GM18520 (cell line): ENCODE measurements around the gene BUD31.
A peak's percentile ranks its signal among the peaks of the same experiment; 100 is the strongest.
"Not testable (repeated sequence)": the region's sequence is repeated elsewhere in the genome, so short reads cannot be mapped to it uniquely, and the experiment has no call there.

ENCODE experiments used
- ATAC-seq: cut with Tn5 transposase; IDR thresholded peaks from one replicate; pipeline ENCODE4 v1.9.1; 2021; ENCODE audit not compliant: unreplicated experiment

Gene BUD31

DNA sequence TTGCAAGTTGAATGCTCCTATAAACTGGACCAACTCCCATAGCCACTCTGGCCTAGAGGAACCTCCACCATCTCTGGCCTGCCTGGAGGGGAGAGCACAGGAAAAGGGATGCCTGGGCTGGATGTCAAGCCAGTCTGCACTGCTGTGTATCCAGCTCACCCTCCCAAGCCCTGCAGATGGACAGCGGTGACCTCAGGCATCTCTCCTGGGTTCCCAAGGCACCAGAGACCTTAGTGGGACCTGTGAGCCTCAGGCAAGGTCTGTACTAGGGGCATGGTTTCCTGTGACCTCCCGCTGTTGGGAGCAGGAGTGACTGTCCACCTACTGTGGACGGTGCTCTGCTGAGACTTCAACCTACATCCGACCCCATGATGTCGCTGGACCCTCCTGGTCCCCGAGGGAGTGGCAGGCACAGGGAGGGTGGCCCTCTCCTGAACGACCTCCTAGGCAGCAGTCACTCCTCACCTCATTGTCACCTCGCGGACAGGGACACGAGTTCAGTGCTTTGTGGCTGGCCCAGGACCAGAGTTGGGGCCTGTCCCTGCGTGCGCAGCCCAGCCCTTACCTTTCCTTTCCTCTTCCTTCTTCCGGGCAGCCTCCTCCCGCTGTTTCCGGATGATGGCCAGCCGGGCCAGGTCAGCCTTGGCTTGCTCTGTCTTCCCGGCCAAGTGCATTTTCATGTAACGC is 11.3 kb upstream of the BUD31 start:
- no peak for ATAC-seq

DNA sequence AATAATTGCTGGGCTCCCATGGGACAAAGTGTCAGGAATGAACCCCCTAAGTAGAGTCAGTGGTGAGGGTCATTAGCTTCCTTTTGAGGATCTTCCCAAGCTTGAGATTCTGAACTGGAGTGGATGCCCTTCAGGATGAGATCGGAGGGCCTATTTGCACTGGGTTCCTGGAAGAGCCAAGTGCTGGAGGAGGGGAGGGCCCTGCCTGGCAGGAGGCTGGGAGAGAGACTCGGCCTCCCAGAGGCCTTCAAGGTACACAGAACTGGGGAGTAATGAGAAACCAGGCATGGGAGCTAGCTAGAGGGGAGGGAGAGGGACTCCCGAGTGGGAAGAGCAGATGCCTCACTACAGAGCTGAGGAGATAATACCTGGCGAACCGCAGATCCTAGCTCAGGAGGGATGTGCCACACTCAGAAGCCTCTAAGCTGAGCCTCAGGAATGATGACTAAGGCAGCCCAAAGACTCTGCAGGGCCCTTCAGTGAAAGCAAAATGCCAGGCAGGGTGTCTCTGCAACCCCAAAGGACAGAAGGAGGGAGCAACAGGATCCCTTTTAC is 9.8 kb upstream of the BUD31 start:
- no peak for ATAC-seq

DNA sequence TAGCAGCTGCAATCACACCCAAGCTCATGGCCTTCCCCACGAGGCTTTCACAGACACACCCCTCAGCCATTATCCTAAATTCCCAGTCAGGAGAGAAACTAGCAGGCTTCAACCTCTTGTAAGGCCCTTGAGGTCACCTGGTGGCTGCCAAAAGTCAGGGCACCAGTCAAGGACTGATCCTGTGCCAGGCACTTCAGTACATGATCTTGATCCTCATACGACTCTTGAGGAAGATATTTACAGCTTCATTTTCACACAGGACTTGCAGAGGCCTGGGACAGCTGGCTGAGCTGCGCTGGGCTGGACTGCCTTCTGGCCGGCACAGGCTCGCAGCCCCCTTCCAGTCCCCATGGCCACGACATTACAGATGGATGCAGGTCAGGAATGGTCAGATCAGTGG is 9.2 kb upstream of the BUD31 start:
- ATAC-seq: no peak

DNA sequence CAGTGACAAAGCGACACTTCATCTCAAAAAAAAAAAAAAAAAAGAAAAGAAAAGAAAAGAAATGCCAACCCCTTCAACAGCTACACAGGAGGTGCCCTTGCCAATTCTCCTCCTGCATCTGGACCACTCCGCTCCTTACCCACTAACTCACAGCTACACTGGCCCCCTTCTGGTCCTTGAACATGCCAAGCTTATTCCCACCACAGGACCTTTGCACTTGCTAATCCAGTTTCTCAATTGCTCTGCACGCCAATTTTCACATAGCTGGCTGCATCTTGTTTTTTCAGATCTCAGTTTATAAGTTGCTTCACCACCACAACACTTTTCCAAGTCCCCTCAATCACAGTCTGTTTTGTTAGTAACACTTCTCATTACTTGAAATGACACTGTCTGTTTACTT is 5.9 kb upstream of the BUD31 start:
- no peak for ATAC-seq

DNA sequence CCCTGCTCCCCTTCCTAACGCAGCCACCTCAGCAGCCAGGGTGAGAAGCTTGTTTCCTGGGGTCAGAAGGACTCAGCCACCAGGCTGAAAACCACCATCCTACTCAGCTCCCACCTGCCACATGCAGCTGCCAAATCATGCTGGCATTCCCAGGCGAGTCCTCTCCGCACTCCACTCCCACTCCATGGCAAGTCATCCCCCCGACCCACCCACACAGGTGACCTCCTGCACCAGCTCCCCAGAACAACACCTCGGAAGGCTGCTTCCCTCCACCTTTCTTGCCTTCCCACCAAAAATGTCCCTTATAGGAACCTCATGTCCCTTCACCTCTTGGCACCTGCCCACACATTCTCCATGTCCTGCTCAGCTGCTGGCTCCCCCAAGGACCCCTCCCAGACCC is 5.0 kb upstream of the BUD31 start:
- ATAC-seq: no peak

DNA sequence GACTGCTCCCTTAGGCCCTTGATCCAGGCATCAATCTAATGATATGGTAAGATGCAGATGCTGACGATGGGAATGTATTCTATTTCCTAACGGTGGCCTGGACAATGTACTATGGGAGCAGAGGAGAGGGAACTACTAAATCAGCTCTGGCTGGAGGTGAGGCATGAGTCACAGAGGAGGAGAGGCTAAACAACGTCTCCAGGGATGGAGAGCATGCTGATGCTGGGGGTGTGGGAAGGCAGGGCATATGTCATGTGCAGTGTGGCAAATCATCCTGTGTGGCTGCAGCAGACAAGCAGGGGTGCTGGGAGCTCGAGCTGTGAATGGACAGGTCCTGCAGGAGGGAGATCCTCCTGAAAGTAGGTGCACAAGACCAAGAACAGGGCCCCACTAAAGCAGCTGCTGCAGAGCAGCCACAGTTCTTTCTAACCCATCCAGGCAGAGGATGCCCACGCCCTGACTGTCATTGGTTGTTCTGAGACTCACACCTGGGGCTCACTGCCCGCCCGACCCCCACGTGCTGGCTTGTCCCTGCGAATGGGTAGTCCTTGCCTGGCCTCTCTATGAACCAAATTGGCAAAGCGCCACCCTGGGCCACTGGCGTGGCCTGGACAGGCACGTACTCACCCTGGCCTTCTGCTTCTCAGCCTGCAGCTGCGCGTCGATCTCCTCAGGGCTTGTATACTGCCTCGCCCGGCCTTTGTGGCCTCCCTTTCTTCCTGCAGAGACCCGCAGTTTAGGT is 4.4 kb upstream of the BUD31 start:
- ATAC-seq: no peak

DNA sequence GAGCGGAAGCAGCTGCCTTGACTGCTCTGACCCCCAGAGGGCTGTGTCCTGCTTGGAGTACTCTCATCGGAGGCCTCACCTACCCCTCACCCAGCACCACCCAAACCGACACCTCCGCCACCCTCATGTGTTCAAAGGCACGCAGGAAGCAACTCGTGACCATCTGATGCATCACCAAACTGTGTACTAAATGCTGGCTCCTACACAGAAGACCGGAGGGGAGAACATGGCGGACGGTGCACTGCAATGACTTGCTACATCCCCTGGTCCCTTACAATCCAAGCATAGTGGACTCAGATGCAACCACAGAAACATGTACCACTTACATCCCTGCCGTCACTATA is 3.8 kb upstream of the BUD31 start:
- no peak for ATAC-seq

DNA sequence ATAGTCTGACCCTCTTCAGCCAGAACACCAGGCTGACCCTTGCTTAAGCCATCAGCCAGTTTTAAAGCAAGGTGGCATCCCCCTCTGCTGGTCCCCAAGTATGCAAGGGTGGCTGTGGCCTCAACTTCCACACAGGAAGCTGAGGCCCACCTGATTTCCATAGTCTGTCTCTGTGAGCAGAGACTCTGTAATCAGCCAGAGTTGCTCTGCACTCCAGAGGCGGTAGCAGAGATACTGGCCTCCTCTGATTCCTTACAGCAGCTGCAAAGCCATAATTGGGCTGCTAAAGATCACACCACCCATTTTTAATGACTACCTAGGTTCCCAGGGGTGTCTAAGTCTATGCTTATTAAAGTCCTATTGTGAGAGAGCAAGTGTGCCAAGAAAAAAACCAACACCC is 2.2 kb upstream of the BUD31 start:
- ATAC-seq: no peak

DNA sequence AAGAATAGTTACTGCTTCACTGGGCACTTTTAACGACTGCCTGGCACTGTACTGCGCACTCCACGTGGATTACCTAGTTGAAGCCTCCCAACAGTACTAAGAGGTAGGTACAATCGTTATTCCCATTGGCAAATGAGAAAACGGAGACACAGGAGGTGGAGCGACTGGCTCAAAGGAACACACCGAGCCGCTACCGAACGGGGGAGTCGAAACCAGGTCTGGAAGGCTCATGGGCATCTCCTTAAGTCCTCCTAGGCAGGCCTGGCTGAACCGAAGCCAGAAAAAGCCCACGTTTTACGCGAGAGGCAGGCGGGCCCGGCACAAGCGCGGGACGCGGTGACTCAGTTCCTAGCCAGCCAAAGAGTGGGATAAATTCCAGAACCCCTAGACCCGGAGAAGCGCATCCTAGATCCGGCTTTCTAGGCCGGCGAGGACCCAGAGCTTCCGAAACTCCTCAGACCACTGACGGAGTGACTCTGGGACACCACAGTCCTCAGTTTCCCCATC is 844 bp upstream of the BUD31 start:
- no peak for ATAC-seq

DNA sequence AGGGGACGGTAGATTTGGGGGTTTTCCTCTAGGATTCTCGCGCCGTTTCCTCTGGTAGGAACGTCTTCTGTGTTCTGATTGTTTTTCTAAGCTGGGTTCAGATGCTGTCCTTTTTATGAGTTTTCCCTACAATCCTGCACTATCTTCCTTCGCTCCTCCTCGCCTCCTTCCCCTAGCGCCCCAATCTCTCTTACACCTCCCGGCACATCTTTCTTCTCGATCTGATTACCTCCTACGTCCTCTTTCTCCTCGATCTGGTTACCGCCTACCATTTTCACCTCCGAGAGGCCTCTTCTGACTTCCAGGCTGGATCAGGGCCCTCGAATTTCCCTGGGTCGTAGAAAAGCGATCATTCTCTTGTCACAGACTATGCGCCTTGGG is 413 bp downstream of the BUD31 start:
- peak; percentile 1 for ATAC-seq

DNA sequence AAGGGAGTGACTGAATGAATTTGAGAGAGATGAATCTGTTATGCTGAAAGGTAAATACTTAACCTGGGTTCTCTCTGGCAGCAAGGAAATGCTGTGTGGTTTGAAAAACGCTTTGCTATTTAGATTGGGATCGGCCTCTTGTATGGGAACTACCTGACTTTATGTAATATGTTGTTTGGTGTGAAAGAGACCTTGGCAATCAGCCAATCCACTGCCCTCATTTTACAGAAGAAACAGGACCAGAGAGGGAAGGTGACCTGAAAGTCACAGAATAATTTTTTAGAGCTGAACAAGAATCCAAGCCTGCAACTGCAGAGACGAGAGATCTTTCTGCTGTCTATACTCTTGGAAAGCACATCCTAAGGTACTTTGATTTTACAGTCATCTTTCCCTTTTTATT is 1.0 kb downstream of the BUD31 start:
- ATAC-seq: no peak

DNA sequence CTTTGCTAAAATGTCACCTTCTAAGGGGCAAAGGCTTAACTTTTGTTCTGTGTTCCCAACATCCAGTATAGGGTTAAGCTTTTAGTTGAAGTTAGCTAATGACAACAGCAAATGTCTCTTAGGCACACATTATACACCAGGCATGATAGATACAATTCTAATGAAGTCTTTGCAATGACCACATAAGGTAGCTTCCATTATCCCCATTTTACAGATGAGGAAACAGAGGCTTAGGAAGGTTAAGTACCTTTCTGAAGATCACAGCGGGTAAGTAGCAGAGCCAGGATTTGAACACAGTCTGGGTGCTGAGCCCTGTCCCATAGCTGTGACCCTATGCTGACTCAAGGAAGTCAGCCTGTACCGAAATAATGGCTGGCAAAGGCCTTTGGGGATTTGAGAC is 1.9 kb downstream of the BUD31 start:
- ATAC-seq: no peak

DNA sequence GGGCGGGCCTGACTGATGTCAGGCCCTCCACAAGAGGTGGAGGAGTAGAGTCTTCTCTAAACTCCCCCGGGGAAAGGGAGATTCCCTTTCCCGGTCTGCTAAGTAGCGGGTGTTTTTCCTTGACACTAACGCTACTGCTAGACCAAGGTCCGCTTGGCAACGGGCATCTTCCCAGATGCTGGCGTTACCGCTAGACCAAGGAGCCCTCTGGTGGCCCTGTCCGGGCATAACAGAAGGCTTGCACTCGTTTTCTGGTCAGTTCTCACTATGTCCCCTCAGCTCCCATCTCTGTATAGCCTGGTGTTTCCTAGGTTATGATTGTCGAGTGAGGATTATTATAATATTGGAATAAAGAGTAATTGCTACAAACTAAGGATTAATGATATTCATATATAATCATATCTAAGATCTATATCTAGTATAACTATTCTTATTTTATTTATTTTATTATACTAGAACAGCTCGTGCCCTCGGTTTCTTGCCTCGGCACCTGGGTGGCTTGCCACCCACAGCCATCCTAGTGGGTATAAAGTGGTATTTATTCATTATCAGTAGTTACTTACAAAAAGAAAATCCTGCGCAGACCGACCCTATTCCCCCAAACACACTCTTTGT is 6.9 kb downstream of the BUD31 start:
- ATAC-seq: not testable (repeated sequence)

DNA sequence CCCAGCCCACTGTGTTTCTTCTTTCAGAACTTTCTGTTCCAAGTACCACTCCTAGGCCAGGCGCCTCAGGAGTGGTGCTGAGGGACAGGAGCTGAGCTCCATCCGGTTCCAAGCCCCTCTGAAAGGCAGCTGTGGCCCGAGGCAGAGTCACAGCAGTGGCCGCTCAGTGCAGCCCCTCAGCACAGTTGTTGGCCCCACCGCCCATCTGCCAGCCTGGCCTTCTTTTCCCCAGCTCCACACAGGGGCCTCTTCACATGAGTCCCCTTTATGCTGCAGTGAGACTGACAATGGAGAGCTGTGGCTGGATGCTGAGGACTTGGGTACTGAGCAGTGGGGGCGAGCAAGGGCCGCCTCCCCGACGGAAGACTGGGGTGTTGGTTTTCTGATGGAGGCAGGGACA is 9.5 kb downstream of the BUD31 start:
- ATAC-seq: no peak

DNA sequence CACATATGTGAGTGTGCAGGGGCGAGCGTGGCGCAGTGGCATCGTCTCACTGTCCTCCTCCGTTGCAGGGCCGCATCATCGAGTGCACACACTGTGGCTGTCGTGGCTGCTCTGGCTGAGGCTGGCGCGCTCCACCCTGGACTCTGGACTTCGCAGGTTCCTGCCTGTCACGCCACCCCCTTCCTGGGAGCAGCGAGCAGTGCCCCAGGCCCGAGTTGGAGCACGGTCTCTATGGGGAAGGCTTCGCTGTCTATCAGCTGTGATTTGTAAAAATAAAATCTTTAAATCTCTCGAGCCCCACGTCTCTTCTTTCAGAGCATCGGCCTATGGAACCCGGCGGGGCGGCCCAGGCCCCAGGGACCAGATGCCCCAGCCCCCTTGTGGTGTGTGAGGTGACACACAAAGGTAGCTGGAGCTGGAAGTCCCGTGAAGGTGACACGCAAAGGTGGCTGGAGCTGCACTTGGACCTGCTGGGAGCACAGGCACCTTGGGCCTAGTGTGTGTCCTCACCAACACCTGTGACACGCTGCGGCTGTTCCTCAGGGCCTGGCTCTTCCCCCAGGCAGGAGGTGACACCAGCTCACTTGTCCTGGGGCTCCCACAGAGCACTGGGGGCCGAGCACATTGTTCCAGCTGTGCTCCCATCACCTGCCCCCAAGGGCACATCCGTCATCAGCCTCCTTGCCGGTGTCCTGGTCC is 10.7 kb downstream of the BUD31 start:
- no peak for ATAC-seq

DNA sequence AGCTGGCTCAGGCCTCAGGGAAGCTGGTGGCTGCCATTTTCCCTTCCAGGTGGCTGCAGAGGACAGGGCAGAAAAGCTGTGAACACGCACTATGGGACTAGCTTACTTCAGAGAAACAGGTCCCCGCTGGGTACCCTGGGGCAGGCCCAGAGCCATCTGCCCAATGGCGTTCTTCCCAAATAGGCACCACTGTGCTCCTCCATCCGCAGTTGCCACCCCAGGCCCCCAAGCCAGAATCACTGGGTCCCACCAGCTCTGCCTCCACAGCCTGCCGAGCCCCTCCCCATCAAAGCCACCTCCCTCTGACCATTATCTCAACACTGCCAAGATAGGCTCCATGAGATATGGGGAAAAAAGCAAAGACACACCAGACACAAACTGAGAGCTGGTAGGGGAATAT is 11.4 kb downstream of the BUD31 start:
- ATAC-seq: no peak

DNA sequence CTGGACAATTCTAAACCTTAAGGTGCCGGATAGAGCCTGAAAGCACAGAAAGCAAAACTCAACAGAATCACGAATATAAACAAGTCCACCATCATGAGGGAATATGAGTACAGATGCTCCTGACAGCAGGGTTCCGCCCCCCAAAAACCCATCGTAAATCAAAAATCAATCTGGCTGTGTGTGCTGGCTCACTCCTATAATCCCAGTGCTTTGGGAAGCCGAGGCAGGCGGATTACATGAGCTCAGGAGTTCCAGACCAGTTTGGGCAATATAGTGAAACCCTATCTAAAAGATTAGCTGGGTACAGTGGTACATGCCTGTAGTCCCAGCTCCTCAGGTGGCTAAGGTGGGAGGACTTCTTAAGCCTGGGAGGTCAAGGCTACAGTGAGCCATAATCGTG is 12.2 kb downstream of the BUD31 start:
- no peak for ATAC-seq

DNA sequence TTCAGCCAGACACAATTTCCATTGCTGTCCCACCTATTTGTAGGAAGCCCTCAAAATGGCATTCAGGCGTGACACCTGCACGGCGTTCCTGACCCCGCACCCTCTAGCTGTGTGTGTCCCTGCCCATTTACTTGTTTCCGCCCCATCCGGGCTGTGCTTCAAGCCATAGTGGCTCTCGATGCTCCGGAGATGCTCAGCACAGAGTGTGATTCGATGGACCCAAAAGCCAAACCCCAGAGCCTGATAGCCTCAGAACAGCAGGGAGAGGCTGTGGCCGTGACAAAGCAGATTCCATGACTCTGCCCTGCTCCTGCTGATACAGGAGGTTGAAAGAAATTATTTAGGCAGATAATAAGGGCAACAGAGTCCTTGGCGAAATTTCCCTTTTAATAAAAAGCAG is 13.4 kb downstream of the BUD31 start:
- no peak for ATAC-seq

DNA sequence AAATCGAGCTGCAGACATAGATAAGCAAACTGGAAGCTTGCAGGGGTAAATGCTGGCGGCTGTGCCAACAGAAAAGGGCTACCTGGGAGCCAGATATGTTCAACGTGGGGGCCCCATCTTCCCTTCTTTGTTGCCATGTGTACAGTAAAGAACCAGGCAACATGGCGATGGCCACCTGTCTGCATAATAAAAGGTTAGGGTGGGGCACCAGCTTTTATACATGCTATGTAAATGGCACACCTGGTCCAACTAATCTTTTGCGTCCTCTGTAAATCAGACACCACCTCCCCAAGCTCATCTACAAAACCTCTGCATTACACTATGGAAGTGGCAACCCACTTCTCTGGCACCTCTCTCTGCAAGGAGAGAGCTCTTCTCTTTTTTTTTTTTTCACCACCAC is 13.9 kb downstream of the BUD31 start:
- no peak for ATAC-seq

DNA sequence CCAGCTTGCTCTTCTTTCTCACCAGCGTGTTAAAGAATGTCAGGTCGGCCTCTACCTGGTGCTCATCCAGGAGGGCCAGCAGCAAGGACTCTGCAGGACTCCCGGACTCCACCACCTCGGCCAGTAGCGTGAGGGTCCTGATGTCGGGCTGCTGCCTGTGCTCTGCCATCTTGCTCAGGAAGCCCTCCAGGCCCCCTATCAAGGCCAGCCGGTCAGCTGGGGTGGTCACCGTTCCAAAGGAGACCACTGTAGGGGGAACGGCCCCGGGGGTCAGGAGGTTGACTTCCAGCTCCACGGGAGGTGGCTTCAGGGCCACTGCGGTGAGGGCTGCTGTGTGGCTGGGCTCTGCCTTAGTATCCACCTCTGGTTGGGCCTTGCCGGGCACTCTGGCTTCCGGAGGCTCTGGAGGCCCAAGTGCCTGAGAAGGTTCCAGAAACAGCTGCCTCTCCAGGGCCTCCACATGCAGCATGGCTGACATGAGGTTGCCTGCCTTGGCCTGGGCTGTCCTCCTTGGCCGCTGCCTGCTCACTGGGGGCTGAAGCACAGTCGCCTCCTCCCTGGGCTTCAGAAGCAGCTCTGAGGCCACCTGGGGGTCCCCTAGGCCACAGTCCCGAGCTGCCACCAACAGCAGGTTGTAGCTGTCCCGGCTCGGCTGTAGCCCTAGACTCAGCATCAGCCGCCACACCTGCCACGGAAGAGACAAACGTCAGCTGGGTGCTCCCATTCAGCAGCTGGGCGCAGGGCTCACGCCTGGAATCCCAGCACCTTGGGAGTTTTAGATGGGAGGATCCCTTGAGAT is 16.4 kb downstream of the BUD31 start:
- ATAC-seq: no peak
